Lower leg skin (tissue), 3 donors: Measurements from ENCODE around the gene PTPRT.

Source experiments
- POLR2A ChIP-seq, 2 donors: fragments of 450-650 bp; IDR thresholded peaks; one replicate each; pipeline ENCODE4 v1.6.1; 2016 to 2017; ENCODE audit warnings: antibody characterized with exemption in 2 of 2, mild to moderate bottlenecking in 1 of 2, moderate library complexity in 1 of 2
- TF ChIP-seq, protein P1 (sequence below), 3 donors: fragments of 450-650 bp; IDR thresholded peaks; one replicate each; pipeline ENCODE4 v1.5.1; 2016; ENCODE audit warnings: antibody characterized with exemption in 3 of 3, mild to moderate bottlenecking in 3 of 3, moderate library complexity in 2 of 3

DNA sequence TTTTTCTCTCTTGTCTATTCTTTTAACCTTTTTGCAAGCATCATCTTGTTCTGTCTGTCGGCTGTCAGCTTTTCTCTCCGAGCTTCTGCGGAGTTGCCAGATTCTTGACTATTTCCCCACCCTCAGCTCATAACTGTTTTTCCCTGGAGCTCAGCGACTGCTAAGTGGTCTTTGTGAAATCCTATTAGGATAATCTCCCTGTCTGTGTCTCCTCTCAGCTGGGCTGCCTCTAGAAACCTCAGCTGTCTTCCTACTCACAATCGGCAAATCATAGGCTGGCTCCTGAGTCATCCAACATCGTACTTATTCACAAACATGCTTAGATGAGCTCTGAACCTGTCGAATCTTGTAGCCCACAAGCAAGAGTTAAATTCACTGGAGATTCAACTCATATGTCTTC, 332.3 kb downstream of the PTPRT start:
- TF ChIP-seq, protein P1, sequence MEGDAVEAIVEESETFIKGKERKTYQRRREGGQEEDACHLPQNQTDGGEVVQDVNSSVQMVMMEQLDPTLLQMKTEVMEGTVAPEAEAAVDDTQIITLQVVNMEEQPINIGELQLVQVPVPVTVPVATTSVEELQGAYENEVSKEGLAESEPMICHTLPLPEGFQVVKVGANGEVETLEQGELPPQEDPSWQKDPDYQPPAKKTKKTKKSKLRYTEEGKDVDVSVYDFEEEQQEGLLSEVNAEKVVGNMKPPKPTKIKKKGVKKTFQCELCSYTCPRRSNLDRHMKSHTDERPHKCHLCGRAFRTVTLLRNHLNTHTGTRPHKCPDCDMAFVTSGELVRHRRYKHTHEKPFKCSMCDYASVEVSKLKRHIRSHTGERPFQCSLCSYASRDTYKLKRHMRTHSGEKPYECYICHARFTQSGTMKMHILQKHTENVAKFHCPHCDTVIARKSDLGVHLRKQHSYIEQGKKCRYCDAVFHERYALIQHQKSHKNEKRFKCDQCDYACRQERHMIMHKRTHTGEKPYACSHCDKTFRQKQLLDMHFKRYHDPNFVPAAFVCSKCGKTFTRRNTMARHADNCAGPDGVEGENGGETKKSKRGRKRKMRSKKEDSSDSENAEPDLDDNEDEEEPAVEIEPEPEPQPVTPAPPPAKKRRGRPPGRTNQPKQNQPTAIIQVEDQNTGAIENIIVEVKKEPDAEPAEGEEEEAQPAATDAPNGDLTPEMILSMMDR (IDR thresholded peaks at IDR 0.05): no peak
- TF ChIP-seq POLR2A (IDR thresholded peaks at IDR 0.05): no peak
